SK-N-MC (cell line): Measurements from ENCODE around the gene ATXN1.
A peak's percentile ranks its signal among the peaks of the same experiment; 100 is the strongest.

Experiments used
- DNase-seq: peaks from one replicate; pipeline ENCODE4 v3.0.0-alpha.2; 2011; ENCODE audit warnings: low read depth, low spot score
- H3K27ac ChIP-seq: fragments of 200-600 bp; sonication (generic); 2 replicates; pipeline ENCODE4 v1.5.1; 2016; ENCODE audit warnings: mixed run types
- H3K36me3 ChIP-seq: fragments of 200-600 bp; sonication (generic); 2 replicates; pipeline ENCODE4 v1.6.1; 2017; ENCODE audit warnings: antibody characterized with exemption, low read length, mixed read lengths; ENCODE audit not compliant: insufficient read depth
- H3K4me3 ChIP-seq: fragments of 200-600 bp; sonication (generic); 2 replicates; pipeline ENCODE4 v1.5.1; 2016
- H3K9ac ChIP-seq: fragments of 200-600 bp; sonication (generic); 2 replicates; pipeline ENCODE4 v1.8.0; 2017; ENCODE audit warnings: mixed run types, mixed read lengths; ENCODE audit not compliant: insufficient read length
- H3K9me3 ChIP-seq: fragments of 200-600 bp; sonication (generic); 2 replicates; pipeline ENCODE4 v1.6.1; 2017; ENCODE audit warnings: low read depth, mild to moderate bottlenecking, antibody characterized with exemption, low read length, moderate library complexity, mixed read lengths
- EZH2 ChIP-seq: fragments of 200-600 bp; sonication (generic); IDR thresholded peaks from one replicate; pipeline ENCODE4 v1.6.1; 2017; ENCODE audit warnings: antibody characterized with exemption
- FOXP2 ChIP-seq: optimal IDR thresholded peaks from 2 replicates; pipeline ENCODE3; 2011; ENCODE audit warnings: mild to moderate bottlenecking, moderate library complexity; ENCODE audit not compliant: insufficient read depth; ENCODE audit errors: extremely low read length, control extremely low read depth
- POLR2AphosphoS5 ChIP-seq: IDR thresholded peaks from 2 replicates; pipeline ENCODE4 v1.6.1; 2012; ENCODE audit warnings: mild to moderate bottlenecking, low read depth, low read length, borderline replicate concordance

The ATXN1 gene

DNA sequence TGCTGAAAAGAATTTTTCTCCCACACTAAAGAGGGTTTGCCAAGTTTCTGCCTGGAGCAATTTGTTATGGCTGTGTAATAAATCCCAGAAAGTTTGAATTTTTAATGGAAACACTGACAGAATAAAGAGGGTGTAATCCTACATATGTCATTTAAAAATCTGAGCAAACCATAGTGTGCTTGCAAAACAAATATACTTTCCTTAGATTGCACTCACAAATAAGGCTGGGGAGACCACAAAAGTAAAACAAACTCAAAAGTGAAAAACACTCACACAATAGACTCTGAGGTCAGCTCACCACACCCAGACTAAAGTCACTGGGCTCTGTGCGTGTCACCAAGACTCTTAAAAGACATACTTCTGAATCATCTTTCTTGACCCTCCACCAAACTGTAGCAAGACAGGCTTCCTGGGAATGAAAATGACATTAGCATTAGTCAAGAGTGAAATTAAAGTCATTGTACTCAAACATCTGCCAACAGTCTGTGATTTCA is 4.8 kb upstream of the ATXN1 start:
- peak overlapping the region; percentile 29 for H3K9ac ChIP-seq
- H3K4me3 ChIP-seq: peak overlapping the region; percentile 16; the same call in 1 of the 2 replicates
- H3K27ac ChIP-seq: peak overlapping the region; percentile 26; the same call in 1 of the 2 replicates
- H3K36me3 ChIP-seq: no peaks in the 10 kb centered on the region
- no peaks in the 10 kb centered on the region for H3K9me3 ChIP-seq
- TF ChIP-seq EZH2: no peak
- no peak; the same call in 1 of the 2 replicates for TF ChIP-seq POLR2AphosphoS5
- TF ChIP-seq FOXP2: no peak
- DNase-seq: no peak

DNA sequence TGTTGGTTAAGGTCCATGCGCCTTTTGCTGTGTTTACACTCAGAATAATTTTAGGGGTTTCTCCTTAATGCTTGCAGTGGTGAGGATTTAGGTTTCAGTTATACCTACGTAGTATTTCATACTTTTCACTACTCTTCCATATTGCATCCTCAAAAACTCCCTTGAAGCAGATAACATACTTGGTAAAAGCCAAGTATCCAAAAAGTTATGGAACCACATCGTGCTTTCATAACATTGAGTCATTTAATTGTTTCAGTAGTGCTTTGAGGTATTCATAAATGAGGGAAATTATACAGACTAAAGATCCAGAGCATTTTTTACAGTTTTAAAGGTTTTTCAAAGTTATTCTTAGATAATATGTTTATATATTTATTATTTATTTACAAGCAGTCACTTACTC is 4.0 kb upstream of the ATXN1 start:
- Histone ChIP-seq H3K4me3 (no peak overlapping the region), H3K9ac (no peak overlapping the region), H3K36me3 (no peaks in the 10 kb centered on the region), H3K9me3 (no peaks in the 10 kb centered on the region), H3K27ac (no peak overlapping the region)
- TF ChIP-seq EZH2 (no peak), FOXP2 (no peak), POLR2AphosphoS5 (no peak)
- DNase-seq: no peak

DNA sequence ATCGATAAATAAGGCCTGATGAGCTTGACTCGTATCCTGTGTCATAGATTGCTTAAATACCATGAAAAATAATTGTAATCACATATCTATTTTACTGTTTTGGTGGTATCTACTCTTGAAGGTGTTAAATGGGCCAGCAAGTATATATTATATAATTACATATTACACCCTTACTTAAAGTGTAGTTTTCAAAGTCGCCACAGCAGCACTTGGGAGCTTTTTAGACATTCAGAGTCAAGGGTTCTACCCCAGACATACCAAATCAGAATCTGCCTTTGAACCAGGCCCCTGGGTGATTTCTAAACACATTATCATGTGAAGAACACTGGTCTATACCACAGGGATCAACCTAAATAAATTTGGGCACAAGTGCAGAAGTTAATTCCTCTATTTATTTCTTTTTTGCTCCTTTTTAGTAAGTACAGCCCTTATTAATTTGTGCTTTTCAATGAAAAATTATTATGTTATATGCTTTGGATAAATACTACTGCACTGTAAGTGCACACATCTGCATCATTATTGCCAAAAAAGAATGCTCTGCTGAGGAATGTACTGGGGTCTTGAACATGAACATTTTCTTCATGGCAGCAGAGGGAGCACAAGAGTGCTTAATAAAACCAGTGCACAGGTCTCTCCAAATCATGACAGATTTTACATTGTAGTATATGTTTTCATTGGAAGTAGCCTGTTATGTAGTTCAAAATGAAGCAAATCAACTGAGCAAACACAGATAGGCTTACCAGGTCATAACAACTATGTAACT is 3.1 kb upstream of the ATXN1 start:
- H3K36me3 ChIP-seq: no peaks in the 10 kb centered on the region
- no peak for DNase-seq
- no peak overlapping the region for H3K4me3 ChIP-seq
- no peak for TF ChIP-seq FOXP2
- no peak for TF ChIP-seq EZH2
- H3K9me3 ChIP-seq: no peaks in the 10 kb centered on the region
- H3K9ac ChIP-seq: no peak overlapping the region
- no peak overlapping the region for H3K27ac ChIP-seq

DNA sequence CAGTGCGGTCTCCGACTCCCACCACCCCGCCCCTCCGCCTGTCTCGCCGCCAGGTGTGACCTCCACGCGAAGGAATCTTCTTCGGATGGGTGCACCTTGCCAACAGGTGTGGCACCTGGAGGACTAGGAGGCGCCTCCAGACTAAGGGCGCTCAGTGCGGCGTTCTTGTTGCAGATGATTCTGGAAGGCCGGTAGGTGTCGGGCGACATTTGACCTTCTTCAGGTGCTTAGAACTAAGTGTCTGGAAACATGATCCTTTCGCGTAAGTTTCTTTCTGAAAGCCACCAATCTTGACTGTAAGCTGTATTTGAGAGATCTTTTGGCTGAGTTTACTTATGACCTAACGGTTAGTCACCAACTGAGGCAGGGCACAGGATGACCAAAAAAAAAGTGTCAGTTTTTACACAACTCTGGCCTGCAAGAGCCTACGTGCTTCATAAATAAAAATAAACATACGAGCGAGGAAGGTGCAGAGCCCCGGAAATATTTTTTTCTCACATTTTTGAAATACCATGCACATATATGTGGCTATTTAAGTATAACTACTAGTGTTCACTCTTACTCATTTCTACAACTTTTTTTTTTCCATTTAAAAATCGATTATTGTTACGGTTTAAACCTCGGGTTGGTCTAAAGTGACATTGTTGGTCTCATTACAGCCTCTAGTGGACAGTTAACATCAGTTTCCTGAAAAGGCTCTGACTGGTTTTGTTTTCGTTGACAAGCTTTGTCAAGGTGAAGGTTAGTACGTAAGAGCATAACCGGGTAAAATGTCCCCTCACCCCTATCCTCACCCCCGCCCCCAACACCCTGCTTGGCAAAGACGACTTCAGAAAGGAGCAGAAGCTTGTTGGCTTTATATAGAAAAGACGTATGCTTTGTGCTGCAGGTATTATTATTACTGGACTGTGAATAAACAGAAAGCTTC is 1.6 kb upstream of the ATXN1 start:
- Histone ChIP-seq H3K36me3 (no peaks in the 10 kb centered on the region), H3K4me3 (no peak overlapping the region), H3K9ac (no peak overlapping the region), H3K27ac (no peak overlapping the region), H3K9me3 (no peaks in the 10 kb centered on the region)
- TF ChIP-seq FOXP2 (no peak), EZH2 (no peak), POLR2AphosphoS5 (no peak)
- DNase-seq: no peak

DNA sequence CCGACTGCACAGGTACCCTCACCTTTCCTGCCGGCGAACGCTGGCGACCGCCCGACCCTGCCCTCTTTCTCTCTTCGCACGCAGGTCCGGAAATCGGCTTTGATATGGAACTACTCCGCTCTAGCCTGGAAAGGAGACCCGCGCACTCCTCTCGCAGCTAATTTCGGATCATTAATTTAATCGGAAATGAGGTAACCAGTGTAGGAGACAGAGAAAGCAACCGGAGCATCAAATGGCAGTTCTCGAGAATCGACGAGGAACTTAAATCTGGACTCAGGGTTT is 949 bp upstream of the ATXN1 start:
- TF ChIP-seq FOXP2 (no peak), POLR2AphosphoS5 (no peak), EZH2 (no peak)
- no peaks in the 10 kb centered on the region for H3K36me3 ChIP-seq
- H3K4me3 ChIP-seq: peak overlapping the region; percentile 91
- H3K9me3 ChIP-seq: no peaks in the 10 kb centered on the region
- H3K27ac ChIP-seq: no peak overlapping the region
- no peak for DNase-seq
- H3K9ac ChIP-seq: no peak overlapping the region

DNA sequence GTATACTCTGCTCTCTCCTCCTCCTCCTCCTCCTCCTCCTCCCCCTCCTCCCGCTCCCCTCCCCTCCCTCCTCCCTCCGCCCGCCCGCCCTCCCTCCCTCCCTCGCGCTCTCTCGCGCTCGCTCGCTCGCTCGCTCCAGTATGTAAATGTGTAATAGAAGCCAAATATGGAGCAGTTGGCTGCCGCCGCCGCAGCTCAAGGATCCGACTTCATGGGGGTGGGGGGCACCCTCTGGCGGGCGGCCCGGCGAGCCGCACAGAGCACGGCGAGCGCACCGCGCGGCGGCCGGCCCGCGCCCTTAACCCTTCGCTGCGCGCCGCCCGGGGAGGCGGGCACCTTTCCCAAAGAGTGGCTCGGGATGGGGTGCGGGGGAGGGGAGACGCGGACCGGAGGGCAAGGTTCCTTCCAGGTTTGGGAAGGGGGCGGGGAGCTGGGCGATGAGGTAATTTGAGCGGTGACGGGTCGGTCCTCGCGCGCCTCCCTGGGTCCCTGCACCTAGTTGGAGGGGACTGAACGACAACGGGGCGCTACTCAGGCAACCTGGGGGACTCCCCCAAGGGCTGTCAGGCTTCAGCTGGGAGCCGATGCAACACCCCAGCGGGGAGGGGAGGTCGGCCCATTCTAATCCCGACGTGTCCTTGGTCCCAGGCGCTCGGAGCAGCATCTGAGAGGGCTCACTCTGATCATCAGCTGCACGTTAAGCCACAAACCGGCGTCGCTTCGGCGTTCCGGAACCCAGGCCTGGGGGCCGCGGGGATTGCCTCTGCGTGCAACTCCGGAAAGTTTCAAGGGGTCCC is 409 bp upstream of the ATXN1 start:
- DNase-seq: no peak
- Histone ChIP-seq H3K27ac (no peak overlapping the region), H3K4me3 (peak overlapping the region; percentile 91), H3K9me3 (no peaks in the 10 kb centered on the region), H3K36me3 (no peaks in the 10 kb centered on the region), H3K9ac (peak overlapping the region; percentile 49)
- no peak for TF ChIP-seq POLR2AphosphoS5
- no peak for TF ChIP-seq FOXP2
- no peak for TF ChIP-seq EZH2

DNA sequence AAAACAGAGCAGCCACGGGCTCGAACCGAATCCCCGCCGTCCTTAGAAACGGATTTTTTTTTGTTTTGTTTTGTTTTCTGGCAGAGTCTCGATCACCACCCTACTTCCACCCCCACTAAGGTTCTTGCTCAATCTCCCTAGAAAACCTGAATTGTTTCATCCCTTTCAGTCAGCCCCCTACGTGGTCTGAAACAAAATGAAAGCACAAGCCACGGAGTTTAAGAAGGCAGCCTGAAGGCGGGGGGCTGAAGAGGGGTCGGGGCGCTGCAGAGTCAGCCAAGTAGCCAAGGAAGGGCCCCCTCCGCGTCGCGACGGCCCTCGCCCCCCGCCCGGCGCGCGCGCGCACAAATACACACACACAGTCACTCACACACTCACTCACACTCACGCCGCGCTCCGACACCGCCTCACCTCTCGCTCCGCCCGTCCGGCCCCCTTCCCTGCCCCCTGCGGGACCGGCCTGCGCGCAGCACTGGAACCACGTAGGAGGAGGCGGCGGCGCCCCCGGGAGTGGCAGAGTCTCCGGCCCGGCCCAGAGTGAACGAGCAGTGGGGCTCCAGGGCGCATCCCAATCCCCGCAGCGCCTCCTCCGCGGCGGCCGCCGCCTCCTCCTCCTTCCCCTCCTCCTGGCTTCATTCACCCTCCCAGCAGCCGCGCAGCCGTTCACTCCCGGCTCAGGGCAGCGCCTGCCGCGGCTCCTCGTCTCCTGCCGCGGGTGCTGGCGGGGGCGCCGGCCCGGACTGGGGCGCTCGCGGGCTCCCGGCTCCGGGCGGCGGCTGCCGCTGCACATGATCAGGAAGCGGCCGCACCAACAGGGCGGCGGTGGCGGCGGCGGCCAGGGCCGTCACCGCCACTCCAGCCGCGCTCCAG is 1.4 kb downstream of the ATXN1 start:
- DNase-seq: no peak
- H3K4me3 ChIP-seq: peak overlapping the region; percentile 91
- no peaks in the 10 kb centered on the region for H3K36me3 ChIP-seq
- H3K9ac ChIP-seq: peak overlapping the region; percentile 52
- no peaks in the 10 kb centered on the region for H3K9me3 ChIP-seq
- no peak for TF ChIP-seq FOXP2
- no peak for TF ChIP-seq EZH2
- no peak for TF ChIP-seq POLR2AphosphoS5
- no peak overlapping the region for H3K27ac ChIP-seq
